Activated naive CD4-positive, alpha-beta T cell treated with anti-CD3 and anti-CD28 coated beads, Interleukin-2, amount 10 ng/mL, durations not matched to agents 5 hours and 36 hours (primary cell): ENCODE data around the gene TAS2R5. TPM values are rescaled to one million over a fixed set of nuclear protein-coding genes. Genes with fewer than 3 reads are reported as not detected.

Experiments used
- total RNA-seq, 2 experiments: library from RNA; stranded (reverse); gene quantifications; one replicate each; pipeline ENCODE4 v1.2.3, GENCODE V29; 2021

The TAS2R5 gene, protein sequence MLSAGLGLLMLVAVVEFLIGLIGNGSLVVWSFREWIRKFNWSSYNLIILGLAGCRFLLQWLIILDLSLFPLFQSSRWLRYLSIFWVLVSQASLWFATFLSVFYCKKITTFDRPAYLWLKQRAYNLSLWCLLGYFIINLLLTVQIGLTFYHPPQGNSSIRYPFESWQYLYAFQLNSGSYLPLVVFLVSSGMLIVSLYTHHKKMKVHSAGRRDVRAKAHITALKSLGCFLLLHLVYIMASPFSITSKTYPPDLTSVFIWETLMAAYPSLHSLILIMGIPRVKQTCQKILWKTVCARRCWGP
- total RNA-seq = 1 to 10 TPM; 1.3 to 1.5 TPM

DNA sequence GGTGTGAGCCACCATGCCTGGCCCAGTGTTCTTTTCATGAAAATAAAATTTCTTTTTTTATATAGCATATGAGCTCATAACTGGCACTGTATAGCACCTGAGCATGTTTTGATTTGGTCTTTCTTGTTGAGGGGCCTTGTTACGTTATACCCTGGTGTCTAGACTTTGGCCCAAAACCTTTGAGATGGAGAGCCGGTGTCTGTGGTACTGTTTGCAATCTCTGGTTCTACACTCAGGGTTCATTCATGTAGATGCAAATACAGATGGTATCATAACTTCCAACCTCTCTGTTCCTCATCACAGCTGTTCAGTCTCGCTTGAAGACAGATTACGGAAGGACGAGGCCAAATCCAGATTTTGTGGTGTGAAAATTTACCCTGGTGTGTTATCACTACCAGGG lies at the start of gene TAS2R5:
Gene TAS2R5, plus strand, starts transcription at position 301 of the 400 bp plus-strand sequence. CDS start 145 bp downstream, outside the sequence.

DNA sequence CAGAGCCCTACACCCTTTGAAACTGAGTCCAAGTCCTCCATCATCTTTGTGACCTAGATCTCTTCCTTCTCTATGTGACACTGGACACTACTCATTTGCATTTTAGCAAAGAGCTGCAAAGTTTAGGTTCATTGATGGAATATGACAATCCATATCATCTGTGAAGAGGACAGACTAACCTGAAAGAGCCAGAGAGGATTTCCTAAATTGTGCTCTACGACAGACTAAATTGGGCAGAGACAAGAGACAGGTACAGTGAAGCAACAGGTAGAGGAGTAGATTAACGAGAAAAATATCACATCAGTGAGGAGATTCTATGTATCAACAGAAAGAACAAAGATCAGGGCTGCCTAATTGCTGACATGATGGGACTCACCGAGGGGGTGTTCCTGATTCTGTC lies 26.2 kb upstream of the TAS2R5 start, which contains the start of gene TAS2R3:
Gene TAS2R3, plus strand, starts transcription at position 301 of the 400 bp plus-strand sequence. Its CDS starts 62 bp downstream, at position 363.

DNA sequence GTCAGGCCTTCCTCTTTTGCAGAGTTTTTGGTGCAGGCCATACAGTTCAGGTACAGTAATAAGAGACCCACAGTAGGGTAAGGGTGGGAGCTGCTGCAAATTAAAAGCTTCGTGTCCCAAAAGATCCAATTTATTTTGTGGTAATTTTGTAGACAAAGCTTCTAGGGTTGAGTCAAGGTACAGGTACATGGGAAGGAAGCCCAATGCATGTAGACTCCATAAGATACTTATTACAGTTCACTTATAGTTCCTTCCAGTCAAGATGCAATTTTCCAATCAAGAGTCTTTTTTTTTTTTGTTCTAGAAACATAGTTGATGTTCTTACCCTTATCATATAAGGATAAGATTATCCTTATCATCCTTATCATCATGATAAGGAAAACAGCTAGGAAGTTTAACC lies 13.6 kb upstream of the TAS2R5 start, which contains the start of gene TAS2R4:
Gene TAS2R4, plus strand, starts transcription at position 301 of the 400 bp plus-strand sequence. CDS start 1,815 bp downstream, outside the sequence.

Other genes starting within 250 kb of the TAS2R5 start
- 10 to 100 TPM; 42.0 to 42.9 TPM for gene AGK, start 238.8 kb upstream of the TAS2R5 start, total RNA-seq
- 10 to 100 TPM; 36.6 to 36.7 TPM for gene DENND11, start 88.1 kb upstream of the TAS2R5 start, total RNA-seq
- gene WEE2, start 81.9 kb upstream of the TAS2R5 start, total RNA-seq = not detected
- gene SSBP1, start 51.9 kb upstream of the TAS2R5 start, total RNA-seq = 100 to 1,000 TPM; 111 to 116 TPM
- gene TAS2R3, start 26.1 kb upstream of the TAS2R5 start, total RNA-seq = 1 to 10 TPM; 1.3 to 1.5 TPM
- 1 to 10 TPM in 1 of 2 experiments, under 1 TPM in 1; 0.70 to 1.1 TPM for gene TAS2R4, start 13.5 kb upstream of the TAS2R5 start, total RNA-seq
- gene PRSS37, start 51.3 kb downstream of the TAS2R5 start, total RNA-seq = not detected
- not detected for gene OR9A4, start 126.2 kb downstream of the TAS2R5 start, total RNA-seq
- not detected for gene CLEC5A, start 156.8 kb downstream of the TAS2R5 start, total RNA-seq
- gene TAS2R38, start 183.6 kb downstream of the TAS2R5 start, total RNA-seq = not detected
- gene MGAM, start 205.7 kb downstream of the TAS2R5 start, total RNA-seq = not detected